HEK293 (cell line): ENCODE measurements around the gene PEX5L.

Source experiments
- CTCF ChIA-PET: fragments of 350-600 bp; formaldehyde crosslinking; extraction: SDS; loops from one replicate; lab custom pipeline; 2021; ENCODE audit warnings: antibody characterized with exemption; lab: Yijun Ruan, JAX
- POLR2A ChIA-PET: fragments of 300-600 bp; formaldehyde crosslinking; extraction: SDS; loops from one replicate; lab custom pipeline; 2020; ENCODE audit warnings: antibody characterized with exemption, inconsistent platforms; lab: Yijun Ruan, JAX
- H3K27ac ChIP-seq: fragments of 200-500 bp; sonication (Bioruptor generic); 2 replicates; pipeline ENCODE4 v1.5.1; 2014; ENCODE audit warnings: low read depth, low read length, control low read depth, inconsistent platforms; ENCODE audit errors: extremely low read depth
- H3K36me3 ChIP-seq, 2 experiments: fragments of 200-500 bp in 1 of 2; sonication (Bioruptor generic) in 1 of 2; 1 replicate in 1 of 2; 2 replicates in 1 of 2; pipeline ENCODE4 v1.5.1; 2014 to 2017; ENCODE audit warnings: inconsistent platforms in 2 of 2, low read length in 2 of 2; ENCODE audit not compliant: control insufficient read depth in 2 of 2, insufficient read depth in 1 of 2
- H3K4me1 ChIP-seq: fragments of 200-500 bp; sonication (Bioruptor generic); 2 replicates; pipeline ENCODE4 v1.5.1; 2014; ENCODE audit warnings: mild to moderate bottlenecking, low read length, inconsistent platforms; ENCODE audit not compliant: control insufficient read depth, insufficient read depth
- H3K4me3 ChIP-seq: 2 replicates; pipeline ENCODE4 v1.5.1; 2011; ENCODE audit warnings: low read depth, mild to moderate bottlenecking, control low read depth, low read length, moderate library complexity
- H3K9me3 ChIP-seq: fragments of 200-500 bp; sonication (Bioruptor generic); 2 replicates; pipeline ENCODE4 v1.5.1; 2014; ENCODE audit warnings: low read depth, low read length, inconsistent platforms; ENCODE audit not compliant: control insufficient read depth, insufficient read depth
- ELK4 ChIP-seq: IDR thresholded peaks from 2 replicates; pipeline ENCODE4 v1.6.1; 2011; ENCODE audit warnings: mild to moderate bottlenecking, low read depth, low read length, borderline replicate concordance
- GFI1B ChIP-seq: fragments of 450-650 bp; formaldehyde crosslinking; IDR thresholded peaks from 2 replicates; pipeline ENCODE4 v1.5.1; 2016; ENCODE audit warnings: missing biosample characterization, missing genetic modification characterization
- GLIS1 ChIP-seq: fragments of 450-650 bp; formaldehyde crosslinking; IDR thresholded peaks from 2 replicates; pipeline ENCODE4 v1.5.1; 2016; ENCODE audit warnings: missing biosample characterization, missing genetic modification characterization
- GLIS2 ChIP-seq: fragments of 450-650 bp; formaldehyde crosslinking; IDR thresholded peaks from 2 replicates; pipeline ENCODE4 v1.5.1; 2016; ENCODE audit warnings: missing biosample characterization, missing genetic modification characterization
- HOXD13 ChIP-seq: sonication (generic); formaldehyde crosslinking; IDR thresholded peaks from 2 replicates; pipeline ENCODE4 v1.8.0; 2022; ENCODE audit warnings: missing genetic modification reagents, borderline replicate concordance
- KLF17 ChIP-seq: fragments of 450-650 bp; formaldehyde crosslinking; IDR thresholded peaks from 2 replicates; pipeline ENCODE4 v1.5.1; 2016; ENCODE audit warnings: missing biosample characterization, missing genetic modification characterization
- MYNN ChIP-seq: fragments of 450-650 bp; formaldehyde crosslinking; IDR thresholded peaks from 2 replicates; pipeline ENCODE4 v1.5.1; 2016; ENCODE audit warnings: missing biosample characterization, missing genetic modification characterization, borderline replicate concordance
- OSR2 ChIP-seq: fragments of 450-650 bp; formaldehyde crosslinking; IDR thresholded peaks from 2 replicates; pipeline ENCODE4 v1.5.1; 2016; ENCODE audit warnings: missing biosample characterization, missing genetic modification characterization
- SCRT1 ChIP-seq: fragments of 450-650 bp; formaldehyde crosslinking; IDR thresholded peaks from 2 replicates; pipeline ENCODE4 v1.5.1; 2016; ENCODE audit warnings: missing biosample characterization, missing genetic modification characterization, borderline replicate concordance
- SETDB1 ChIP-seq: IDR thresholded peaks from one replicate; pipeline ENCODE4 v1.6.1; 2017; ENCODE audit warnings: mild to moderate bottlenecking, low read length, moderate library complexity, mixed read lengths; ENCODE audit not compliant: insufficient read length
- SP2 ChIP-seq: fragments of 450-650 bp; formaldehyde crosslinking; IDR thresholded peaks from 2 replicates; pipeline ENCODE4 v1.5.1; 2016; ENCODE audit warnings: missing biosample characterization, missing genetic modification characterization
- ZBTB48 ChIP-seq: fragments of 450-650 bp; formaldehyde crosslinking; IDR thresholded peaks from 2 replicates; pipeline ENCODE4 v1.5.1; 2016; ENCODE audit warnings: missing biosample characterization, missing genetic modification characterization
- ZBTB49 ChIP-seq: fragments of 450-650 bp; formaldehyde crosslinking; IDR thresholded peaks from 2 replicates; pipeline ENCODE4 v1.5.1; 2016; ENCODE audit warnings: missing biosample characterization, missing genetic modification characterization, low read depth
- ZFHX2 ChIP-seq: fragments of 450-650 bp; formaldehyde crosslinking; conservative IDR thresholded peaks from 2 replicates; pipeline ENCODE4 v1.5.1; 2016; ENCODE audit warnings: missing biosample characterization, missing genetic modification characterization
- ZNF23 ChIP-seq: fragments of 450-650 bp; formaldehyde crosslinking; IDR thresholded peaks from 2 replicates; pipeline ENCODE4 v1.5.1; 2016; ENCODE audit warnings: missing biosample characterization, missing genetic modification characterization, borderline replicate concordance
- ZNF366 ChIP-seq: fragments of 450-650 bp; formaldehyde crosslinking; conservative IDR thresholded peaks from 2 replicates; pipeline ENCODE4 v1.5.1; 2016; ENCODE audit warnings: missing biosample characterization, missing genetic modification characterization
- ZNF48 ChIP-seq: fragments of 450-650 bp; formaldehyde crosslinking; IDR thresholded peaks from 2 replicates; pipeline ENCODE4 v1.5.1; 2016; ENCODE audit warnings: missing biosample characterization, missing genetic modification characterization
- ZNF488 ChIP-seq: fragments of 450-650 bp; formaldehyde crosslinking; IDR thresholded peaks from 2 replicates; pipeline ENCODE4 v1.5.1; 2016; ENCODE audit warnings: missing biosample characterization, missing genetic modification characterization
- ZNF560 ChIP-seq: fragments of 450-650 bp; formaldehyde crosslinking; IDR thresholded peaks from 2 replicates; pipeline ENCODE4 v1.5.1; 2017; ENCODE audit warnings: missing biosample characterization, missing genetic modification characterization, borderline replicate concordance
- ZNF585B ChIP-seq: fragments of 450-650 bp; formaldehyde crosslinking; IDR thresholded peaks from 2 replicates; pipeline ENCODE4 v1.5.1; 2016; ENCODE audit warnings: missing biosample characterization, missing genetic modification characterization
- ZNF624 ChIP-seq: fragments of 450-650 bp; formaldehyde crosslinking; IDR thresholded peaks from 2 replicates; pipeline ENCODE4 v1.5.1; 2017; ENCODE audit warnings: missing biosample characterization, missing genetic modification characterization
- ZNF629 ChIP-seq: fragments of 450-650 bp; formaldehyde crosslinking; IDR thresholded peaks from 2 replicates; pipeline ENCODE4 v1.5.1; 2017; ENCODE audit warnings: missing biosample characterization, missing genetic modification characterization
- ZNF639 ChIP-seq: fragments of 450-650 bp; formaldehyde crosslinking; IDR thresholded peaks from 2 replicates; pipeline ENCODE4 v1.5.1; 2016; ENCODE audit warnings: missing biosample characterization, missing genetic modification characterization
- ZNF658 ChIP-seq: fragments of 450-650 bp; formaldehyde crosslinking; IDR thresholded peaks from 2 replicates; pipeline ENCODE4; 2016; ENCODE audit warnings: missing biosample characterization, missing genetic modification characterization
- ZNF660 ChIP-seq: fragments of 450-650 bp; IDR thresholded peaks from 2 replicates; pipeline ENCODE4 v1.5.1; 2018; ENCODE audit warnings: missing biosample characterization, mild to moderate bottlenecking, missing genetic modification characterization
- ZNF785 ChIP-seq: fragments of 450-650 bp; formaldehyde crosslinking; IDR thresholded peaks from 2 replicates; pipeline ENCODE4 v1.5.1; 2016; ENCODE audit warnings: missing biosample characterization, missing genetic modification characterization
- TF ChIP-seq, protein P1 (sequence below): fragments of 450-650 bp; formaldehyde crosslinking; IDR thresholded peaks from 2 replicates; pipeline ENCODE4 v1.5.1; 2016; ENCODE audit warnings: missing biosample characterization, missing genetic modification characterization
- TF ChIP-seq, protein P2 (sequence below): fragments of 450-650 bp; formaldehyde crosslinking; IDR thresholded peaks from 2 replicates; pipeline ENCODE4 v1.5.1; 2016; ENCODE audit warnings: missing biosample characterization, missing genetic modification characterization

The PEX5L gene

GRCh38 chr3:180000500-180000899, 36.2 kb downstream of the PEX5L start:
- no peaks in the 10 kb centered on the region for H3K36me3 ChIP-seq
- no peaks in the 10 kb centered on the region for H3K9me3 ChIP-seq
- ChIA-PET POLR2A (no interaction called here), CTCF (no interaction called here)
- TF ChIP-seq, protein P1, sequence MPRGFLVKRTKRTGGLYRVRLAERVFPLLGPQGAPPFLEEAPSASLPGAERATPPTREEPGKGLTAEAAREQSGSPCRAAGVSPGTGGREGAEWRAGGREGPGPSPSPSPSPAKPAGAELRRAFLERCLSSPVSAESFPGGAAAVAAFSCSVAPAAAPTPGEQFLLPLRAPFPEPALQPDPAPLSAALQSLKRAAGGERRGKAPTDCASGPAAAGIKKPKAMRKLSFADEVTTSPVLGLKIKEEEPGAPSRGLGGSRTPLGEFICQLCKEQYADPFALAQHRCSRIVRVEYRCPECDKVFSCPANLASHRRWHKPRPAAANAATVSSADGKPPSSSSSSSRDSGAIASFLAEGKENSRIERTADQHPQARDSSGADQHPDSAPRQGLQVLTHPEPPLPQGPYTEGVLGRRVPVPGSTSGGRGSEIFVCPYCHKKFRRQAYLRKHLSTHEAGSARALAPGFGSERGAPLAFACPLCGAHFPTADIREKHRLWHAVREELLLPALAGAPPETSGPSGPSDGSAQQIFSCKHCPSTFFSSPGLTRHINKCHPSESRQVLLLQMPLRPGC (tag by site-specific recombination): no peak
- no peak for TF ChIP-seq ELK4
- TF ChIP-seq KLF17: no peak
- TF ChIP-seq ZNF585B (tag by site-specific recombination): no peak
- TF ChIP-seq ZNF639 (tag by site-specific recombination): no peak
- TF ChIP-seq, protein P2, sequence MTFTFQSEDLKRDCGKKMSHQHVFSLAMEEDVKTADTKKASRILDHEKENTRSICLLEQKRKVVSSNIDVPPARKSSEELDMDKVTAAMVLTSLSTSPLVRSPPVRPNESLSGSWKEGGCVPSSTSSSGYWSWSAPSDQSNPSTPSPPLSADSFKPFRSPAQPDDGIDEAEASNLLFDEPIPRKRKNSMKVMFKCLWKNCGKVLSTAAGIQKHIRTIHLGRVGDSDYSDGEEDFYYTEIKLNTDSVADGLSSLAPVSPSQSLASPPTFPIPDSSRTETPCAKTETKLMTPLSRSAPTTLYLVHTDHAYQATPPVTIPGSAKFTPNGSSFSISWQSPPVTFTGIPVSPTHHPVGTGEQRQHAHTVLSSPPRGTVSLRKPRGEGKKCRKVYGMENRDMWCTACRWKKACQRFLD (tag by site-specific recombination): no peak
- no peak for TF ChIP-seq ZNF785 (tag by site-specific recombination)
- no peak for TF ChIP-seq GLIS1 (tag by site-specific recombination)
- TF ChIP-seq ZNF366 (tag by site-specific recombination): no peak
- TF ChIP-seq ZBTB48 (tag by site-specific recombination): no peak
- TF ChIP-seq SETDB1: no peak
- TF ChIP-seq ZNF48 (tag by site-specific recombination): no peak
- TF ChIP-seq MYNN: no peak
- no peak for TF ChIP-seq ZNF660 (tag by site-specific recombination)
- TF ChIP-seq SP2 (tag by site-specific recombination): no peak
- TF ChIP-seq ZBTB49: no peak
- no peak for TF ChIP-seq HOXD13 (CRISPR knock-in tag)
- TF ChIP-seq, all 188 proteins: peak for 0
- Histone ChIP-seq H3K27ac (no peak overlapping the region), H3K4me3 (no peak overlapping the region), H3K4me1 (no peaks in the 10 kb centered on the region)

GRCh38 chr3:179995406-179995805, 41.3 kb downstream of the PEX5L start:
- Histone ChIP-seq H3K4me3 (no peak overlapping the region), H3K36me3 (no peaks in the 10 kb centered on the region), H3K9me3 (no peaks in the 10 kb centered on the region), H3K27ac (no peak overlapping the region), H3K4me1 (no peaks in the 10 kb centered on the region)
- CTCF ChIA-PET: no interaction called here
- POLR2A ChIA-PET: interaction anchor here (0.6 kb wide), 1 partner anchor 182 kb away, joined by 3 read pairs; no protein-coding TSS in a partner anchor
- TF ChIP-seq GFI1B (tag by site-specific recombination) (no peak), ZNF488 (tag by site-specific recombination) (no peak), OSR2 (no peak), GLIS2 (tag by site-specific recombination) (no peak), ZNF624 (no peak), ZNF23 (no peak), ZNF658 (no peak), ZFHX2 (tag by site-specific recombination) (no peak), ZNF560 (tag by site-specific recombination) (no peak), ZNF629 (tag by site-specific recombination) (no peak), SP2 (tag by site-specific recombination) (no peak), SCRT1 (tag by site-specific recombination) (no peak)
